GM19372 (cell line): Measurements from ENCODE around the gene INKA2.

Experiments
- ATAC-seq: cut with Tn5 transposase; IDR thresholded peaks from one replicate; pipeline ENCODE4 v1.9.1; 2021; ENCODE audit warnings: mild to moderate bottlenecking, low read depth, moderate library complexity; ENCODE audit not compliant: unreplicated experiment

The INKA2 gene

GRCh38 chr1:111739194-111739924 is at the start of gene INKA2:
TSS of gene INKA2 (minus strand) at chr1:111739395. CDS start at chr1:111739242, 153 bp downstream.
- peak; percentile 81 for ATAC-seq

GRCh38 chr1:111786669-111787207 is 47.5 kb upstream of the INKA2 start:
- no peak for ATAC-seq

- ATAC-seq = no peak
These were observed 45.2 kb upstream of the INKA2 start for GRCh38 chr1:111784273-111784901.

- no peak for ATAC-seq
These were observed 40.4 kb upstream of the INKA2 start for GRCh38 chr1:111779546-111779945.

- ATAC-seq = no peak
These were observed 39.4 kb upstream of the INKA2 start for GRCh38 chr1:111778541-111779051.

- ATAC-seq = no peak
These were observed 38.9 kb upstream of the INKA2 start for GRCh38 chr1:111778066-111778465.

GRCh38 chr1:111777301-111777700 is 38.1 kb upstream of the INKA2 start:
- no peak for ATAC-seq

- ATAC-seq = no peak
These were observed 37.7 kb upstream of the INKA2 start for GRCh38 chr1:111776861-111777260.

GRCh38 chr1:111776391-111776790 is 37.2 kb upstream of the INKA2 start:
- ATAC-seq = no peak

- no peak for ATAC-seq
These were observed 36.8 kb upstream of the INKA2 start for GRCh38 chr1:111775966-111776365.

- no peak for ATAC-seq
These were observed 31.7 kb upstream of the INKA2 start for GRCh38 chr1:111770916-111771315.

GRCh38 chr1:111769517-111770146 is 30.4 kb upstream of the INKA2 start:
- no peak for ATAC-seq

- ATAC-seq = no peak
These were observed 29.4 kb upstream of the INKA2 start for GRCh38 chr1:111768625-111769024.

GRCh38 chr1:111768023-111768422 is 28.8 kb upstream of the INKA2 start:
- no peak for ATAC-seq

- no peak for ATAC-seq
These were observed 23.1 kb upstream of the INKA2 start for GRCh38 chr1:111762332-111762731.

GRCh38 chr1:111761717-111762116 is 22.5 kb upstream of the INKA2 start:
- ATAC-seq = no peak

GRCh38 chr1:111758373-111758772 is 19.2 kb upstream of the INKA2 start:
- ATAC-seq = no peak

GRCh38 chr1:111756124-111756513 is 16.9 kb upstream of the INKA2 start:
- ATAC-seq = peak; percentile 9

- ATAC-seq = peak; percentile 92
These were observed 16.3 kb upstream of the INKA2 start, which contains the start of gene DDX20 for GRCh38 chr1:111755331-111756123. TSS of gene DDX20 (plus strand) at chr1:111755901. CDS start at chr1:111755925, 24 bp downstream.

- ATAC-seq = peak; percentile 6
These were observed 15.8 kb upstream of the INKA2 start for GRCh38 chr1:111754984-111755330.
